Fibroblast of villous mesenchyme (primary cell): ENCODE results near the gene LIFR. TPM values are rescaled to one million over a fixed set of nuclear protein-coding genes. Genes with fewer than 3 reads are reported as not detected.
A peak's percentile ranks its signal among the peaks of the same experiment; 100 is the strongest.

Source experiments
- DNase-seq: peaks from one replicate; pipeline ENCODE4 v3.0.0-alpha.2; 2010; ENCODE audit warnings: low read depth
- H3K4me3 ChIP-seq: 2 replicates; pipeline ENCODE4 v1.5.1; 2011; ENCODE audit warnings: low read depth, mild to moderate bottlenecking, low read length
- CTCF ChIP-seq: IDR thresholded peaks from 2 replicates; pipeline ENCODE4 v1.5.1; 2012; ENCODE audit warnings: low read depth, mild to moderate bottlenecking, low read length; ENCODE audit not compliant: insufficient read depth
- small RNA-seq: library from RNA; depleted of rRNA; stranded (forward); fragments of <200 nt; gene quantifications from one replicate; pipeline ENCODE3, GENCODE V24; 2012
- total RNA-seq: library from RNA; depleted of rRNA; stranded (reverse); fragments of >200 nt; gene quantifications from 2 replicates; pipeline ENCODE4 v1.2.3, GENCODE V29; 2012

LIFR gene
- total RNA-seq, 1 donor: 40.2 TPM

- TF ChIP-seq CTCF: no peak
- DNase-seq: no peak
- H3K4me3 ChIP-seq: no peak overlapping the region
Observed at GRCh38 chr5:38426986-38427950, 129.2 kb downstream of the LIFR start.

- no peak for TF ChIP-seq CTCF
- peak; percentile 48 for DNase-seq
- no peak overlapping the region for H3K4me3 ChIP-seq
Observed at GRCh38 chr5:38426490-38426889, 130.0 kb downstream of the LIFR start.

Small RNA genes within 50 kb of the gene (small RNA-seq; reads per million reads assigned to genes)
- gene AC091839.1 (not detected), gene MIR3650 (not detected)
